NCI-H69 (cell line): ENCODE data around the gene KLRG1.

Experiments used
- DNase-seq: peaks from one replicate; lab custom pipeline; 2025; lab: John Stamatoyannopoulos, UW

Gene KLRG1

GRCh38 chr12:9040484-9041186 lies 51.3 kb downstream of the KLRG1 start:
- DNase-seq = no peak

- DNase-seq = no peak
Measured at GRCh38 chr12:9041321-9041720, 52.0 kb downstream of the KLRG1 start.

GRCh38 chr12:9043766-9044165 lies 54.4 kb downstream of the KLRG1 start:
- peak; percentile 23 for DNase-seq

- no peak for DNase-seq
Measured at GRCh38 chr12:9047105-9047504, 57.8 kb downstream of the KLRG1 start.

DNA sequence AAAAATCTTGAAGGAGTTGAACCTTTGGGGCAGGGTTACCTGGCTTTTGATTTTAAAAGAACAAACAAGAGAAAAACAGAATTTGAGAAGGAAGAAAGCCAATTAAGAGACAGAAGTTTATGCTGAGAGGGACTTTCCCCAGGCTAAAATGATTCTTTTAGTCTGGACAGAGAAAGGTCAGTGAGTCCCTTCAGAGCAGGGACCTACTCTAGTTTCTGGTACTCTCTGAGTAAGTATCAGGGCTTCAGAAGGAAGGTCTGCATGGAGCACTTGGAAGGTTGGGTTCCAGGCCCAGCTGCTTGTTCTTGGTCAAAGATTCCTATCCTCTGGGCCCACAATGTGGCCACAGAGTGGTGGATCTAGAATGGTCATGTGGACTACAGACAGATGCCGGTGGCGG lies 59.6 kb downstream of the KLRG1 start:
- no peak for DNase-seq

- DNase-seq = peak; percentile 35
Measured at GRCh38 chr12:9049520-9050133, 60.3 kb downstream of the KLRG1 start.

- DNase-seq = no peak
Measured at GRCh38 chr12:9050521-9051157, 61.3 kb downstream of the KLRG1 start.

- no peak for DNase-seq
Measured at GRCh38 chr12:9051158-9051550, 61.8 kb downstream of the KLRG1 start.

DNA sequence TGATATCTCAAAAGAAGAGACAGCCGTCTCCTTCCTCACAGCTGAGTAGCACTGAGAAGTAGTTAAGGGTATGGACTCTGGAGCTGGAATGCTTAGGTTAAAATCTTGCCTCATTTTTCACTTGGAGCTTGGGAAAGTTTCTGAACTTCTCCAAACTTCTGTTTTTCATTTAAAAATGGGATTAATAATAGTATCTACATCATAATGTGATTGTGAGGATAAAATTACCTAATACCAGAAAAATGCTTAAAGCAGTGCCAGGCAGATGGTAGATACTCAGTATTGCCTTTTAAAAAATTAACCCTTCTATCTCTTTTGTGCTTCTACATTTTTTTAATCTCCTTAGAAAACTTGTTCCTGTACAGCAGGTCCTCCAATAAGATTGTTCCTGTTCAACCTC lies 63.3 kb downstream of the KLRG1 start:
- DNase-seq = no peak
